Common myeloid progenitor, CD34-positive (primary cell): ENCODE data around the gene AMBP.

Source experiments
- CTCF ChIA-PET: fragments of 350-600 bp; sonication (Branson Sonifier 250); formaldehyde crosslinking; loops from one replicate; lab custom pipeline; 2021; ENCODE audit warnings: antibody characterized with exemption; lab: Charles Lee
- POLR2A ChIA-PET: fragments of 350-600 bp; sonication (Branson Sonifier 250); formaldehyde crosslinking; loops from one replicate; lab custom pipeline; 2021; ENCODE audit warnings: antibody characterized with exemption; lab: Charles Lee
- DNase-seq, 3 donors: peaks; one replicate each; pipeline versions ENCODE4 v3.0.0 to v3.0.0-alpha.2; 2013
- H3K27ac ChIP-seq, 2 experiments: 1 replicate in 1 of 2; 2 replicates in 1 of 2; pipeline ENCODE4 v1.7.0; 2013; ENCODE audit warnings: inconsistent platforms in 2 of 2, low read length in 2 of 2, mild to moderate bottlenecking in 2 of 2, low read depth in 1 of 2, moderate library complexity in 1 of 2; ENCODE audit not compliant: severe bottlenecking in 2 of 2, insufficient read depth in 1 of 2, poor library complexity in 1 of 2
- H3K27me3 ChIP-seq, 5 experiments: replicated peaks in 2 of 5; 1 replicate in 3 of 5; 2 replicates in 2 of 5; pipeline versions ENCODE4 v1.6.1 to v1.7.0; 2013; ENCODE audit warnings: low read length in 4 of 5, mild to moderate bottlenecking in 2 of 5, moderate library complexity in 2 of 5, inconsistent platforms in 1 of 5; ENCODE audit not compliant: insufficient read depth in 5 of 5, control insufficient read depth in 4 of 5
- H3K36me3 ChIP-seq, 4 experiments: 1 replicate in 2 of 4; 2 replicates in 2 of 4; pipeline versions ENCODE4 v1.6.1 to v1.7.0; 2013; ENCODE audit warnings: low read length in 3 of 4, control low read depth in 1 of 4, mild to moderate bottlenecking in 1 of 4; ENCODE audit not compliant: control insufficient read depth in 4 of 4, insufficient read depth in 4 of 4
- H3K4me1 ChIP-seq, 4 experiments: 1 replicate in 3 of 4; 2 replicates in 1 of 4; pipeline versions ENCODE4 v1.6.1 to v1.7.1; 2013; ENCODE audit warnings: low read length in 3 of 4, mild to moderate bottlenecking in 3 of 4, control low read depth in 1 of 4, inconsistent platforms in 1 of 4, moderate library complexity in 1 of 4; ENCODE audit not compliant: control insufficient read depth in 4 of 4, insufficient read depth in 4 of 4; ENCODE audit errors: control extremely low read depth in 1 of 4
- H3K4me3 ChIP-seq, 7 experiments: 1 replicate in 4 of 7; 2 replicates in 3 of 7; pipeline versions ENCODE4 v1.5.1 to v1.7.0; 2013; ENCODE audit warnings: mild to moderate bottlenecking in 7 of 7, low read length in 6 of 7, moderate library complexity in 6 of 7, inconsistent platforms in 2 of 7, low read depth in 2 of 7, control low read depth in 1 of 7; ENCODE audit not compliant: insufficient read depth in 4 of 7, control insufficient read depth in 1 of 7; ENCODE audit errors: extremely low read depth in 1 of 7
- H3K9me3 ChIP-seq, 5 experiments: 1 replicate in 4 of 5; 2 replicates in 1 of 5; pipeline versions ENCODE4 v1.6.1 to v1.7.1; 2013; ENCODE audit warnings: low read length in 4 of 5, mild to moderate bottlenecking in 2 of 5, inconsistent platforms in 1 of 5, low read depth in 1 of 5, moderate library complexity in 1 of 5; ENCODE audit not compliant: control insufficient read depth in 4 of 5, insufficient read depth in 2 of 5; ENCODE audit errors: control extremely low read depth in 1 of 5
- WGBS: methylation state at CpG from one replicate; pipeline ENCODE4 v1.1.5; 2013; ENCODE audit not compliant: insufficient coverage; 5-methylcytosine and 5-hydroxymethylcytosine counted together

Gene AMBP

GRCh38 chr9:114061292-114061691, 16.8 kb downstream of the AMBP start:
- CTCF ChIA-PET, result no interaction called here

DNA sequence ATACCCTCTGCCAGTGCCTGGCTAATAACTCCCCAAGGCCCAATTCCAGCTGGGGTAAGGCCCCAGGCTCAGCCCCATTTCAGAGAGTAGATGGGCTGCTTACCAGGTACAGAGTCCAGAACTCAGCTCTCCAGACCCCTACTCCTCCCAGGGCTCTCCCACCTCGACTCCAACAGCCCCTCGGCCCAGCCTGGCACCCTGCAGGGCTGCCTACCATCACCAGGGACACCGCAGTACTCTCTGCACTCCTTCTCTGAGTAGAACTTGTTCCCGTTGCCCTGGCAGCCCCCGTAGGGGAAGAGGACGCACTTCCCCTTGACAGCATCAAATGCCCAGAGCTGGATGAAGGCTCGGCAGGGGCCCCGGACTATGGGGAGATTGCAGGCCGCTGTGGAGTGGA, 17.4 kb downstream of the AMBP start:
- CTCF ChIA-PET, result no interaction called here
- H3K27me3 ChIP-seq, result peaks cover 0 to 2% (median 0%) of the 10 kb centered on the region in 5 experiments
- no peak overlapping the region for H3K4me3 ChIP-seq
- POLR2A ChIA-PET, result no interaction called here
- no peak overlapping the region for H3K27ac ChIP-seq
- 65% methylated on average over 9 of the region's 9 CpGs for WGBS
- no peak for DNase-seq
- H3K36me3 ChIP-seq, result peaks cover 0 to 10% (median 3%) of the 10 kb centered on the region in 4 experiments
- H3K9me3 ChIP-seq, result peaks cover 0 to 2% (median 0%) of the 10 kb centered on the region in 5 experiments
- H3K4me1 ChIP-seq, result no peaks in the 10 kb centered on the region

More at GRCh38 chr9:114061292-114061691, 16.8 kb downstream of the AMBP start:
- H3K27me3 ChIP-seq, result peaks cover 0 to 3% (median 0%) of the 10 kb centered on the region in 5 experiments
- peaks cover 0 to 10% (median 3%) of the 10 kb centered on the region in 4 experiments for H3K36me3 ChIP-seq
- peaks cover 0 to 2% (median 0%) of the 10 kb centered on the region in 5 experiments for H3K9me3 ChIP-seq
- H3K4me3 ChIP-seq, result no peak overlapping the region
- POLR2A ChIA-PET, result no interaction called here
- H3K27ac ChIP-seq, result no peak overlapping the region
- H3K4me1 ChIP-seq, result no peaks in the 10 kb centered on the region
- DNase-seq, result no peak
- 96% methylated on average over 12 of the region's 12 CpGs for WGBS

DNA sequence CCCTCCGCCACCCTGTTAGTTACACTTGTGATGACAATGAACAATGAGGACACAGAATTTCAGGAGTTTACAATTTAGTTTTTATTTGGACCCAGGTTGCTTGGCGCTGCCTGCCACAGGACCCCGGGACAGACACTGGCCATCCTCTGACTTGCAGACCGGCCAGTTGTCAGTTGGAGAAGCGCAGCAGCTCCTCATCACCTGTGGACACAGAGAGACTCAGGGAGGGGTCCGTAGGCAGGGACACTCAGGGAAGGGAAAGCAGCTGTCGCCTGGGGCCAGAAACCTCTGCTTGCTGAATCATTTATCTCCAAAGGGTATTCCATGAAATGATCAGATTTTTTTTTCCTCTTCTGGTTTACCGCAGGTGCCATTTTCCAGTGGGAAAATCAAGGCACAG, 18.0 kb downstream of the AMBP start:
- H3K4me1 ChIP-seq, result no peaks in the 10 kb centered on the region
- H3K27me3 ChIP-seq, result peaks cover 0 to 2% (median 0%) of the 10 kb centered on the region in 5 experiments
- DNase-seq, result no peak
- peaks cover 0 to 12% (median 3%) of the 10 kb centered on the region in 4 experiments for H3K36me3 ChIP-seq
- POLR2A ChIA-PET, result no interaction called here
- CTCF ChIA-PET, result interaction anchor here (1.8 kb wide), 1 partner anchor 22 kb away, joined by 10 read pairs; no protein-coding TSS in a partner anchor
- H3K4me3 ChIP-seq, result no peak overlapping the region
- WGBS, result 100% methylated on average over 7 of the region's 8 CpGs
- H3K27ac ChIP-seq, result no peak overlapping the region
- H3K9me3 ChIP-seq, result peaks cover 0 to 2% (median 0%) of the 10 kb centered on the region in 5 experiments

- peaks cover 0 to 2% (median 0%) of the 10 kb centered on the region in 5 experiments for H3K9me3 ChIP-seq
- no peak for DNase-seq
- peaks cover 0 to 15% (median 4%) of the 10 kb centered on the region in 4 experiments for H3K36me3 ChIP-seq
- H3K4me1 ChIP-seq, result no peaks in the 10 kb centered on the region
- ChIA-PET CTCF (interaction anchor here (1.8 kb wide), 1 partner anchor 23 kb away, joined by 10 read pairs; no protein-coding TSS in a partner anchor), POLR2A (no interaction called here)
- H3K27me3 ChIP-seq, result peaks cover 0 to 2% (median 0%) of the 10 kb centered on the region in 5 experiments
- no peak overlapping the region for H3K27ac ChIP-seq
- 90% methylated on average over 6 of the region's 8 CpGs for WGBS
- no peak overlapping the region for H3K4me3 ChIP-seq
These were observed 18.9 kb downstream of the AMBP start for GRCh38 chr9:114059047-114059803.

- DNase-seq, result no peak
- Histone ChIP-seq H3K9me3 (no peaks in the 10 kb centered on the region), H3K27ac (no peak overlapping the region), H3K4me3 (no peak overlapping the region), H3K4me1 (no peaks in the 10 kb centered on the region), H3K36me3 (peaks cover 0 to 15% (median 4%) of the 10 kb centered on the region in 4 experiments), H3K27me3 (peaks cover 0 to 2% (median 0%) of the 10 kb centered on the region in 5 experiments)
- ChIA-PET POLR2A (no interaction called here), CTCF (interaction anchor here (1.8 kb wide), 1 partner anchor 24 kb away, joined by 10 read pairs; no protein-coding TSS in a partner anchor)
- 100% methylated on average over 3 of the region's 4 CpGs for WGBS
These were observed 19.4 kb downstream of the AMBP start for GRCh38 chr9:114058688-114059046.

GRCh38 chr9:114057161-114057885, 20.8 kb downstream of the AMBP start:
- ChIA-PET CTCF (no interaction called here), POLR2A (interaction anchor here (0.6 kb wide), 1 partner anchor 1648 kb away, joined by 5 read pairs; no protein-coding TSS in a partner anchor)
- H3K4me1 ChIP-seq, result no peaks in the 10 kb centered on the region
- no peak overlapping the region for H3K4me3 ChIP-seq
- no peaks in the 10 kb centered on the region for H3K27me3 ChIP-seq
- no peak overlapping the region for H3K27ac ChIP-seq
- no peaks in the 10 kb centered on the region for H3K9me3 ChIP-seq
- 93% methylated on average over 2 of the region's 7 CpGs for WGBS
- peaks cover 2 to 26% (median 5%) of the 10 kb centered on the region in 4 experiments for H3K36me3 ChIP-seq
- DNase-seq, result no peak
